SJSA1 (cell line): ENCODE measurements around the gene CD2BP2. TPM values are rescaled to one million over a fixed set of nuclear protein-coding genes. Genes with fewer than 3 reads are reported as not detected.

Experiments
- DNase-seq, 2 experiments: peaks; one replicate each; pipeline ENCODE4 v3.0.0-alpha.2; 2015 to 2020; ENCODE audit warnings: low spot score in 2 of 2, low read depth in 1 of 2
- H3K27ac ChIP-seq: fragments of 250-450 bp; sonication (Bioruptor Pico); 2 replicates; pipeline ENCODE4 v1.5.1; 2020; ENCODE audit warnings: mild to moderate bottlenecking, moderate library complexity
- H3K27me3 ChIP-seq: fragments of 250-450 bp; sonication (Bioruptor Pico); replicated peaks from 2 replicates; pipeline ENCODE4 v1.5.1; 2020; ENCODE audit warnings: mild to moderate bottlenecking, moderate library complexity
- H3K36me3 ChIP-seq: fragments of 250-450 bp; sonication (Bioruptor Pico); 2 replicates; pipeline ENCODE4 v1.5.1; 2020; ENCODE audit warnings: mild to moderate bottlenecking
- H3K4me1 ChIP-seq: fragments of 250-450 bp; sonication (Bioruptor Pico); replicated peaks from 2 replicates; pipeline ENCODE4 v1.6.1; 2021; ENCODE audit warnings: mild to moderate bottlenecking
- H3K4me3 ChIP-seq: fragments of 250-450 bp; sonication (Bioruptor Pico); 2 replicates; pipeline ENCODE4 v1.5.1; 2020; ENCODE audit warnings: mild to moderate bottlenecking
- H3K9me3 ChIP-seq: fragments of 250-450 bp; sonication (Bioruptor Pico); replicated peaks from 2 replicates; pipeline ENCODE4 v1.5.1; 2020; ENCODE audit warnings: mild to moderate bottlenecking
- total RNA-seq: library from RNA; depleted of rRNA; stranded (reverse); fragments of >200 nt; shearing (Covaris generic); gene quantifications from 2 replicates; pipeline ENCODE4 v1.2.3, GENCODE V29; 2014

The CD2BP2 gene
- total RNA-seq, 1 experiment from 2014 or later: 55.8 TPM

DNA sequence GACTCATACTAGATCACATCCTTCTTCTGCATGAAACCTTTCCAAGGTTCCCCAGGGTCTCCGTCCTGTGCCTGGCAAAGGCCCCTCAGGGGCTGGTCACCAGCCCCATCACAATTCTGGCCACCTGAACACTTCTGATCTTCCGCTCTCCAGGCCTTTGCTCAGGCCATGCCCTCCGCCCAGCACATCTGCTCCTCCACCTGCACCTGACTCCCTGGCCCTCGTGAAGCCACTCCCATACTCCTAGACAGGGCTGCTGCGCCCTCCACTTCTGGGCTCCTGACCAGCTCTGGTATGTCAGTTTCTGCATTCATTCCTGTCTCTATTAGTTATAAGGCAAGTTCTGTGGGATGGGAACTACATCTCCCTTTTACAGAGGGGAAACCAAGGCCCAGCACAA lies 17.6 kb upstream of the CD2BP2 start:
- Histone ChIP-seq H3K9me3 (no peaks in the 10 kb centered on the region), H3K4me1 (peaks cover 30% of the 10 kb centered on the region), H3K36me3 (peaks cover 12% of the 10 kb centered on the region), H3K4me3 (no peak overlapping the region), H3K27ac (no peak overlapping the region), H3K27me3 (no peaks in the 10 kb centered on the region)
- DNase-seq: no peak

DNA sequence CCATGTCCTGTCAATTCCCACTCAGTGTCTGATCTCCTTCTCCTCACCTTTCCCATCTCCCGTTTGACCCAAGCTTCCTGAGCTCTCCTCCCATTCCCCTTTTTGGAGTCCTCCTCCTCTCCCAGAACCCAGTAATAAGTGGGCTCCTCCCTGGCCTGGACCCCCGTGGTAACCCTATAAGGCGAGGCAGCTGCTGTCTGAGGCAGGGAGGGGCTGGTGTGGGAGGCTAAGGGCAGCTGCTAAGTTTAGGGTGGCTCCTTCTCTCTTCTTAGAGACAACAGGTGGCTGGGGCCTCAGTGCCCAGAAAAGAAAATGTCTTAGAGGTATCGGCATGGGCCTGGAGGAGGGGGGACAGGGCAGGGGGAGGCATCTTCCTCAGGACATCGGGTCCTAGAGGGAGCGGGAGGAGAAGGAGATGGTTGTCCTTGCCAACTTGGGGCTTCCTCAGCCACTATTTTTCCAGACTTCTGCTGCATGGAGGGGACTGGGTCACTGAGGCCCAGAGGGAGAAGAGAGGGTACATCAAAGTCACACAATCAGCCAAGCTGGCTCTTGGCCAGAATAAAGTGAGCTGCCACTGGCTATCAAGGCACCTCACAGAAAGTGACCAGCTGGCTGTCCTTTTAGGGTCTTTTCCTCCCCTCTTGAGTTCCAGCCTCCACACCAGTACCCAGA lies 17.1 kb upstream of the CD2BP2 start:
- DNase-seq: no peak
- Histone ChIP-seq H3K36me3 (peaks cover 16% of the 10 kb centered on the region), H3K27ac (no peak overlapping the region)

DNA sequence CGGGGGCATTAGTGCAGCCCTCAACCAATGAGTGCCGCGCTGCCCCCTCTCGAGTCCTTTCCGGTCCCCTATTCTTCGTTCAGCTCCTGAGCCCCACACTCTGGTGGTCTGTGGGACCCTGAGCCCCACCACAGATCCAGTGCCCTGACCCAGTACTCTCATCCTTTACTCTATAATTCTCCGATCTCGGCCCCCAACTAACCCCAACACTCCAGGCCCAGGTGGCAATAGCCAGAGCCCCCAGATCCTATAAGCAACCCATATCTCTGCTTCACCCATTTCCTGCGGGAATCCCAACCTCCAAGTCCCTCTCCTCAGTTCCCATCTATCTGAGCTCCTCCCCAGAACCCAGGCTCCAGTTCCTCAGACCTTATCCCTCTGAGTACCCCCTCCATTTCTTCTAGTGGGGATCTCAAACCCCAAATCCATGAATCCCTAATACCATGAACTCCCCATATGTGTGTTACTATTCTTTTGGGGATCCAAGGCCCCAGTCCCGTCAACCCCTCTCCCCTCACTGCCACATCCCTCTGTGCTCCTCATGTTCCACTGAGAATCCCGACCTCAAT lies 16.2 kb upstream of the CD2BP2 start:
- Histone ChIP-seq H3K4me3 (peak overlapping the region; percentile 29), H3K4me1 (peaks cover 25% of the 10 kb centered on the region), H3K9me3 (no peaks in the 10 kb centered on the region), H3K36me3 (peaks cover 24% of the 10 kb centered on the region), H3K27ac (peak overlapping the region; percentile 40), H3K27me3 (no peaks in the 10 kb centered on the region)
- no peak for DNase-seq

More for the DNA sequence above, 17.1 kb upstream of the CD2BP2 start:
- H3K9me3 ChIP-seq: no peaks in the 10 kb centered on the region
- H3K4me1 ChIP-seq: peaks cover 30% of the 10 kb centered on the region
- no peak overlapping the region for H3K4me3 ChIP-seq
- no peaks in the 10 kb centered on the region for H3K27me3 ChIP-seq

DNA sequence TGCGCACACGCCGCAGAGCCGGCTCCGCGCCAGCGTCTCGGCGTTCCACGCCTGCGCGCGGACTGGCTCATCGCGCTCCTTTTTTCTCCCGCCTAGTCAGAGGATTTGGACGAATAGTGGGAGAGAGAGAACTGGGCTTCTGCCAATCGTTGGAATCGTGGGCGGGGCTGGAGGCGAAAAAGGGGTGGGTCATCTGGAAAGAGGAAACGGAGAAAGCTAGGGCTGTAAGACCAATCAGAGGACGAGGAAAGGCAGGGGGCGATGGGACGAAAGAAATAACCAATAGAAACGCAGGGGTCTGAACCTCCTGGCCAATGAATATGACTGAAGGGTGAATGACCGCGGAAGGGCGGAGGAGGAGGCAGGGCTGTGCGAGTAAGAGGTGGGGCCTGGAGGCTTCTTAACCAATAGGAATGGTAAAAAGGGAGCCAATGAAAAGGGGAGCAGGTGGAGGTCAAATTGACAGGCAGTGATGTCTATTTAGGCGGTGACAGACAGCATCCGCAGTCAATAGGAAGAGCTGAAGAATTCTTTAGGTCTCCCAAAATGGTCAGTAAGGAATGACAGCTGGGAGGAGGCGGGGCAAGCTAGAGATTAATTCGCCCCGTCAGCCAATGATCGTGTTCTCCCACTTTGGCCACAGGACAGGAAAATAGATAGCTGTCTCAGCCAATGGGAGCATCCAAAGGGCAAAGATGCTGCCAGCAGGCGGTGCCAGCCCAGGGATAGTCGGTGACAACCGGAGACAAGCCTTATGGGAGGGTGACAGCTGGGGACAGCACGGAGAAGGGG lies 15.5 kb upstream of the CD2BP2 start, which contains the start of gene TBC1D10B:
TSS of gene TBC1D10B (minus strand) at position 39 of the 792 bp plus-strand sequence. CDS start 311 bp downstream, outside the sequence.
- H3K4me1 ChIP-seq: peaks cover 25% of the 10 kb centered on the region
- no peaks in the 10 kb centered on the region for H3K27me3 ChIP-seq
- H3K9me3 ChIP-seq: no peaks in the 10 kb centered on the region
- H3K4me3 ChIP-seq: peak within 1 kb of the TSS; percentile 74
- peaks cover 30% of the 10 kb centered on the region for H3K36me3 ChIP-seq
- peak; percentile 99 to 100 for DNase-seq
- peak within 1 kb of the TSS; percentile 40 for H3K27ac ChIP-seq

DNA sequence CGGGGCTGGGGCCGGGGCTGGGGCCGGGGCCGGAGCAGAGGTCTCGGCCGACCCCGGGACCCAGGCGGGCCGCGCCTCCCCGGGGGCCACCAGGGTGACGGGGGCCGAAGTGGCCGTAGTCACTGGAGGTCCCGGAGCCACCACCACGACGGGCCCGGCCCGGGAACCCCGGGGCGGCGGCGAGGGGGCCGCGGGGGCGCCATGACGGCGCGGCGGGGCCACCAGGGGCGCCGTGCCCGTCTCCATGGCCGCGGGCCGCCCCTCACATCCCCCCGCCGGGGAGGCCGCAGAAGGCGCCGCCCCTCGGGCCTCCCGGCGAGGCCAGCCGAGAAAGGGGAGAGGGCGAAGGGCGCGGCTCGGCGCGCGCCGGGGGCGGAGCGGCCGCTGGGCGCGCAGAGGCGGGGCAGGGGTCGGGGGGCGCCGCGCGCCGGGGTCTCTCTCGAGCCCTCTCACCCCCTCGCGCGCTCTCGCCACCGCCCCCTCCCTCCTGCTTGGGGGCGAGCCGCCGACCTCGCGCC lies 14.9 kb upstream of the CD2BP2 start:
- DNase-seq: no peak
- no peaks in the 10 kb centered on the region for H3K9me3 ChIP-seq
- H3K4me1 ChIP-seq: peaks cover 25% of the 10 kb centered on the region
- H3K36me3 ChIP-seq: peaks cover 37% of the 10 kb centered on the region
- H3K27me3 ChIP-seq: no peaks in the 10 kb centered on the region
- peak overlapping the region; percentile 74 for H3K4me3 ChIP-seq
- no peak overlapping the region for H3K27ac ChIP-seq

DNA sequence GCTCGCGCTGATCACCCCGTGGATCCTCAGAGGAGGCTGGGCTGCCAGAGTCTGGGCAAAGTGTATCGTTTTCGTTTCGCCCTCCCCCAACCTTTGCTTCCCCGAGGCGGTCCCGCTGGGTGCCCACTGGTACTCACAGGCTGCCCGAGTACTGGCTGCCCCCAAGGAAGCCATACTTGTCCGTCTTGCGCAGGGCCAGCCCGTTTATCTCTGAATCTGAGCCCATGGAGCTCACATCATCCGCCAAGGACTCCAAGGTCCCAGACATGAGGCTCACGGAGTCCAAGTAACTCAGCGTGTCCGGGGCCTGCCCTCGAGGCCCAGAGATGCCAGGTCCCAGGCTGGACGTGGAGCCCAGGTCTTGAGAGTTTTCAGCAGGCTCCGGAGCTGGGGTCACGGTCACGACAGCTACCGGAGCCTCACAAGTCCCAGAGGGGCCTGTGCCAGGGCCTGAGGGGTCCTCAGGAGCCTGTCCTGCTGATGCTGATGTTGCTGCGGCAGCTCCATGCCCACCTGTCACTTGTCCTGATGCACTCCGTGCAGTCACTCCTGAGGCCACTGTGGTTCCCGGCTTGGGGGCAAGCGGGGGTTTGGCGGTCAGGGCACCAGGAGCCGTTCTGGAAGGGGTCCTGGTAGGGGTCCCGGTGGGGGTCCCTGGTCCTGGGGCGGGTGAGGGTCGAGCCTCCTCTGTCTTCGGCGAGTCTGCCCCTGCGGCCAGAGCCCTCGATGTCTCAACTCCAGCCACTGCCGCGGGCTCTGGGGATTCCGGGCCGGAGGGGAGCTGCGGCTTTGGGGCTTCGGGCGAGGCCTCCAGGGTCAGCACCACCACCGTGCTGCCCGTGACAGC lies 14.2 kb upstream of the CD2BP2 start:
- H3K27me3 ChIP-seq: no peaks in the 10 kb centered on the region
- no peaks in the 10 kb centered on the region for H3K9me3 ChIP-seq
- H3K4me3 ChIP-seq: peak overlapping the region; percentile 74
- H3K4me1 ChIP-seq: peaks cover 25% of the 10 kb centered on the region
- peaks cover 43% of the 10 kb centered on the region for H3K36me3 ChIP-seq
- DNase-seq: peak in 1 of 2 experiments; percentile 29
- no peak overlapping the region for H3K27ac ChIP-seq

DNA sequence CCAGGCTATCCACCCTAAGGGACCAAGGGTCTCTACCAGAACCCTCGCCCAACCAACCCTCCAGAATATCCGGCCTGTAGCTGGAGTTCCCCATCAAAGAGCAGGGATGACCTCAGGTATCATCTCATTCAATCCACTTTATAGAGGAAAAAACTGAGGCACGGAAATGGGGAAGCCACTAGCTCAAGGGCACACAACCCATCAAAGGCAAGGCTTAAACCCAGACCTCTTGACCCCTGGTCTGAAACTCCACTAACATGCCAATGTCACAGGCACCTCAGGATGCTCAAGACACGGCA lies 13.6 kb upstream of the CD2BP2 start:
- Histone ChIP-seq H3K4me1 (peaks cover 25% of the 10 kb centered on the region), H3K36me3 (peaks cover 46% of the 10 kb centered on the region), H3K9me3 (no peaks in the 10 kb centered on the region), H3K4me3 (peak overlapping the region; percentile 74), H3K27me3 (no peaks in the 10 kb centered on the region), H3K27ac (no peak overlapping the region)
- DNase-seq: no peak

DNA sequence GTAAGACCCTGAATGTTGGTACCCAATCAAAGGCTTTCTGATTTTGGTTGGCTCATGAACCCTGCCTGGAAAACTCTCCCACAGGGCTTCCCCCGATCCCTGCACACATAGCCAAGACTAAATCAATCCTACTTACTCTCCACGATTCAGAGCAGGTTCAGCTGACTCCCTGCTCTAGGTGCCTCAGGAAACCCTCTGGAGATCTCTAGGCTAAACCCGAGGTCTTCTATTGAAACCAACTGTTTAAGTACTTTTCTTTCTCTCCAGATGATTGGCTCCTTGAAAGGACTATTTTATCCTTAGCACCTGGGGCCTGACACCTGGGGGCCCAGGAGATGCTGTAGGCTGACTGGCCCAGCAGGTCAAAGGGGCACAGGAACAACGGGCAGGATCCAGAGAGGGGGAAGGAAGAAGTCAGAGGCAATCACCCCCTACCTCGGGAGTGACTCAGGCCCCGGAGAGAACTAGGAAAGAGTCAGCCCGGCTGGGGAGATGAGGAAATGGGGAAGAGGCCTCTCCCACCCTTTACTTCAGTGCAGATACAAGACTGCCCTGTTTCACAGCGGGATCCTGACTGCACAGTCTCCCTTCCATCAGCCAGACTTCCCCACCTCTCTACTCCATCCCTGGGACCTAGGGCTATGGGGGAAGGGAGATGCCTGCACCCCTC lies 13.1 kb upstream of the CD2BP2 start:
- H3K36me3 ChIP-seq: peaks cover 51% of the 10 kb centered on the region
- H3K4me1 ChIP-seq: peaks cover 25% of the 10 kb centered on the region
- no peak overlapping the region for H3K27ac ChIP-seq
- H3K27me3 ChIP-seq: no peaks in the 10 kb centered on the region
- peak in 1 of 2 experiments; percentile 31 for DNase-seq
- no peaks in the 10 kb centered on the region for H3K9me3 ChIP-seq
- H3K4me3 ChIP-seq: peak overlapping the region; percentile 74

DNA sequence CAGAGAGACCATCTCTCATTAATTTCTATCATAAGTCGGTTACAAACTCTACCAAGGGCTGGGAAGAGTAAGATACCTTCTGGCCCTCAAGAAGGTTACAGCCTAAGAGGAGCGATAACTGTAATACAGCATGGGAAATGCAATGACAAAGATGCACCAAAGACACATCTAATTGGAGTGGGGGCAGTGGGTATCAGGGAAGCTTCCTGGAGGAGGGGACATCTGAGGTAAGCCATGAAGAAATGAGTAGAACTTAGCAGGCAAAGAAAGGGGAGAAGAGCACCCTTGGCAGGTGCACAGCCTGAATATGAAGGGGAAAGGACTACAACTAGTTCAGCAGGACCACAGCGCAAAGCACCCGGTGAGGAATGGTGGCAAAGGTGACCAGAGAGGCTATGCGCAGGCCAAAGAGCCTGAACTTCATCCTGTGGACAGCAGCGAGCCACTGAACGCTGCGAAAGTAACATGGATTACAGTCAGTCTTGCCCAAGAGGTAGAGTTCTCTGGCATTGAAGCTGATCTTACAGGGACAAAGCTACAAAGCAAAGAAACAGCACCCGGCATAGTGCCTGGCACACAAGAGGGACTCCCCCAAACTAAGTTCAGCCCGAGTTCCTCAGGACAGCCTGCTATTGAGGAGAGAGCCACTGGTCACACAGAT lies 12.4 kb upstream of the CD2BP2 start:
- DNase-seq: no peak
- H3K4me3 ChIP-seq: peak overlapping the region; percentile 74
- no peaks in the 10 kb centered on the region for H3K9me3 ChIP-seq
- peaks cover 25% of the 10 kb centered on the region for H3K4me1 ChIP-seq
- no peak overlapping the region for H3K27ac ChIP-seq
- H3K27me3 ChIP-seq: no peaks in the 10 kb centered on the region
- H3K36me3 ChIP-seq: peaks cover 59% of the 10 kb centered on the region

DNA sequence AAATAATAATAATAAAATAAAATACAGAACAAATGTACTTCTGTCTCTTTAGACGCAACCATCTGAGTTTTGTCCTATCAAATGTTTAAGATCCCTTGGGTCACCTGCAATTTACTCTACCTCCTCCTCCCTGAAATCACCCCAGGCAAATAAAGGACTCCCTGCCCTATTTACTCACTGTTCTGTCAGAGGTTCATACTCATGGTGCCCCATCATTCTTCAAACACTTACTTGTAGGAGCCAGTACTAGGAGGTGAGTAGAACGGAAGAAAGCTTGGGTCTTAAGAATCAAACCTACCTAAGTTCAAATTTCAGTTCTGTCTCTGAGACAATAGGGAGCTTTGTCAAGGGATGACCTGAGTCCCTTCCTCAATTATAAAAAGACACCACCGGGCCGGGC lies 11.4 kb upstream of the CD2BP2 start:
- no peak overlapping the region for H3K4me3 ChIP-seq
- H3K36me3 ChIP-seq: peaks cover 65% of the 10 kb centered on the region
- H3K9me3 ChIP-seq: no peaks in the 10 kb centered on the region
- no peaks in the 10 kb centered on the region for H3K27me3 ChIP-seq
- DNase-seq: no peak
- peaks cover 24% of the 10 kb centered on the region for H3K4me1 ChIP-seq
- H3K27ac ChIP-seq: no peak overlapping the region

DNA sequence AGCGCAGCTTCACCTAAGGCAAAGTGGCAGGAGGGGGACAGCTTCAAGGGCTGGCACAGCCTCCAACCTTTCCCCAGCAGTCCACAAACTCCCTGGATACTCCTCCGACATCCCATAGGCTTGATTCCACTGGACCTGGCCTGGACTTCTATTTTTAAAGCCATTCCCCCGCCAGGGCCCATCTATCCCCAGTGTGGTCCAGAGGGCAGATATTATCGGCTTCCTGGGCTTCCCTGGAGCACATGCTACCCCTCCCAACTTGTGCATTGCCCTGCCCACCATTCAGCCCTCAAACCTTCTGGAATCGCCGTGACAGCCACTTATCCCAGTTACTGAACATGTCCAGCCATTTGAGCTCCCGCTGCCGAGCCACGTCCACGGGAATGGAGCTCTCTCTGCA lies 10.1 kb upstream of the CD2BP2 start:
- DNase-seq: no peak
- peaks cover 78% of the 10 kb centered on the region for H3K36me3 ChIP-seq

DNA sequence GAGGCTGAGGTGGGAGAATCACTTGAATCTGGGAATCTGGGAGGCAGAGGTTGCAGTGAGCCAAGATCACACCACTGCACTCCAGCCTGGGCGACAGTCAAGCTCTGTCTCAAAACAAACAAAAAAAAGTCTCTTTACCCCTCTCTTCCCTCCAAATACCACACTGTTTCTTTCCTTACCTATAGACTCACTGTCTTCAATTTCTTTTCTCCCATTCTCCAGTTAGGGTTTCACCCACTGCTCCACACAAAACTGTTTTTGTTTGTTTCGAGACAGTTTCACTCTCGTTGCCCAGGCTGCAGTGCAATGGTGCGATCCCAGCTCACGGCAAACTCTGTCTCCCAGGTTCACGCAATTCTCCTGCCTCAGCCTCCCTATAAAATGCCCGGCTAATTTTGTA lies 6.1 kb upstream of the CD2BP2 start:
- Histone ChIP-seq H3K36me3 (peaks cover 92% of the 10 kb centered on the region), H3K27ac (no peak overlapping the region), H3K4me3 (no peak overlapping the region), H3K27me3 (no peaks in the 10 kb centered on the region), H3K4me1 (peaks cover 7% of the 10 kb centered on the region), H3K9me3 (no peaks in the 10 kb centered on the region)
- no peak for DNase-seq

More for the DNA sequence above, 10.1 kb upstream of the CD2BP2 start:
- H3K27ac ChIP-seq: no peak overlapping the region
- no peak overlapping the region for H3K4me3 ChIP-seq
- no peaks in the 10 kb centered on the region for H3K9me3 ChIP-seq
- peaks cover 19% of the 10 kb centered on the region for H3K4me1 ChIP-seq
- H3K27me3 ChIP-seq: no peaks in the 10 kb centered on the region

DNA sequence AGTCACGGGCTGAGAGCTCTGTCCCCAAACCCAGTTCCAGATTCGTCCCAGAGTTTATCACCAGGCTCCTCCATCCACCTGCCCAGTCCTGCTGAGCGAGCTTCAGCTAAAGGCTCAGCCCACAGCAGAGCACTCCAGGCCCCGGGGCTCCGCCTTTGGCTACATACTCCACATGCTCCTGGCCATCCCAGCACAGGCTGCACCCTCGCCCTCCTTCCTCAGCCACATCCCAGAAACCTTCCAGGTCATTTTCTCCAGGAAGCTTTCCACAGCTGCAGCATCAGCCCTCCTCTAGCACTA lies 4.7 kb upstream of the CD2BP2 start:
- DNase-seq: no peak
- no peaks in the 10 kb centered on the region for H3K27me3 ChIP-seq
- H3K36me3 ChIP-seq: peaks cover 85% of the 10 kb centered on the region
- H3K4me1 ChIP-seq: peaks cover 16% of the 10 kb centered on the region
- H3K9me3 ChIP-seq: no peaks in the 10 kb centered on the region
- no peak overlapping the region for H3K4me3 ChIP-seq
- no peak overlapping the region for H3K27ac ChIP-seq
